B cell (primary cell): ENCODE results near the gene DLAT. TPM values are rescaled to one million over a fixed set of nuclear protein-coding genes. Genes with fewer than 3 reads are reported as not detected.
"Not testable (repeated sequence)": the region's sequence is repeated elsewhere in the genome, so short reads cannot be mapped to it uniquely, and the experiment has no call there.

Experiments used
- ATAC-seq: fragments of 200-7000 bp; cut with Tn5 transposase; one replicate; pipeline ENCODE4 v1.10.0; 2021; ENCODE audit warnings: low read depth, mild to moderate bottlenecking, moderate number of reproducible peaks, moderate library complexity
- CTCF ChIA-PET: fragments of 350-600 bp; sonication (Branson Sonifier 250); formaldehyde crosslinking; loops from one replicate; lab custom pipeline; 2021; ENCODE audit warnings: antibody characterized with exemption, inconsistent platforms; lab: Charles Lee
- POLR2A ChIA-PET: fragments of 350-600 bp; sonication (Branson Sonifier 250); formaldehyde crosslinking; loops from one replicate; lab custom pipeline; 2021; ENCODE audit warnings: antibody characterized with exemption; lab: Charles Lee
- DNase-seq: peaks from one replicate; pipeline ENCODE4 v3.0.0; 2013
- H2AFZ ChIP-seq: 2 replicates; pipeline ENCODE4 v1.6.1; 2012; ENCODE audit warnings: mild to moderate bottlenecking, low read depth, low read length; ENCODE audit not compliant: insufficient read depth, poor library complexity, severe bottlenecking
- H3K27ac ChIP-seq, 2 donors: 1 replicate in 1 of 2; 2 replicates in 1 of 2; pipeline ENCODE4 v1.5.1; 2012 to 2013; ENCODE audit warnings: low read length in 2 of 2, mild to moderate bottlenecking in 2 of 2, moderate library complexity in 1 of 2
- H3K27me3 ChIP-seq, 4 experiments: fragments of 200-600 bp in 1 of 4; sonication (generic) in 1 of 4; replicated peaks in 1 of 4; 1 replicate in 2 of 4; 2 replicates in 2 of 4; pipeline versions ENCODE4 v1.6.1 to v1.7.0; 2013 to 2016; ENCODE audit warnings: low read length in 3 of 4, mild to moderate bottlenecking in 2 of 4, mixed read lengths in 1 of 4, moderate library complexity in 1 of 4; ENCODE audit not compliant: insufficient read depth in 4 of 4, control insufficient read depth in 3 of 4; ENCODE audit errors: control extremely low read depth in 1 of 4
- H3K36me3 ChIP-seq, 2 experiments: replicated peaks in 1 of 2; 1 replicate in 1 of 2; 2 replicates in 1 of 2; pipeline versions ENCODE4 v1.6.1 to v1.7.1; 2013; ENCODE audit warnings: low read length in 1 of 2; ENCODE audit not compliant: insufficient read depth in 2 of 2, control insufficient read depth in 1 of 2; ENCODE audit errors: control extremely low read depth in 1 of 2, extremely low read depth in 1 of 2
- H3K4me1 ChIP-seq, 2 donors: fragments of 200-600 bp in 1 of 2; sonication (generic) in 1 of 2; 1 replicate in 1 of 2; 2 replicates in 1 of 2; pipeline versions ENCODE4 v1.5.1 to v1.6.1; 2013 to 2017; ENCODE audit warnings: low read length in 2 of 2; ENCODE audit not compliant: control insufficient read depth in 2 of 2, insufficient read depth in 2 of 2
- H3K4me2 ChIP-seq: replicated peaks from 2 replicates; pipeline ENCODE3; 2012; ENCODE audit warnings: mild to moderate bottlenecking, low read depth, low read length; ENCODE audit not compliant: poor library complexity, severe bottlenecking
- H3K4me3 ChIP-seq, 5 experiments: fragments of 200-600 bp in 1 of 5; sonication (generic) in 1 of 5; 1 replicate in 3 of 5; 2 replicates in 2 of 5; pipeline versions ENCODE4 v1.5.1 to v1.7.0; 2011 to 2016; ENCODE audit warnings: low read length in 4 of 5, mild to moderate bottlenecking in 4 of 5, low read depth in 2 of 5, control low read depth in 1 of 5, moderate library complexity in 1 of 5; ENCODE audit not compliant: insufficient read depth in 1 of 5; ENCODE audit errors: control extremely low read depth in 1 of 5, extremely low read depth in 1 of 5
- H3K79me2 ChIP-seq: fragments of 200-600 bp; sonication (generic); one replicate; pipeline ENCODE4 v1.6.0; 2016; ENCODE audit warnings: low read length; ENCODE audit not compliant: control insufficient read depth, insufficient read depth
- H3K9ac ChIP-seq: fragments of 200-600 bp; sonication (generic); 2 replicates; pipeline ENCODE4 v1.6.1; 2017; ENCODE audit warnings: mild to moderate bottlenecking, low read length, moderate library complexity
- H3K9me3 ChIP-seq, 3 donors: one replicate each; pipeline versions ENCODE4 v1.6.1 to v1.7.1; 2013; ENCODE audit warnings: low read length in 2 of 3; ENCODE audit not compliant: control insufficient read depth in 2 of 3, insufficient read depth in 1 of 3; ENCODE audit errors: control extremely low read depth in 1 of 3
- H4K20me1 ChIP-seq: 2 replicates; pipeline ENCODE4 v1.6.0; 2012; ENCODE audit warnings: mild to moderate bottlenecking, low read length; ENCODE audit not compliant: insufficient read depth, control insufficient read depth, poor library complexity, severe bottlenecking
- H3K27ac Mint-ChIP-seq: one replicate; pipeline ENCODE4 v1.8.0; 2021; ENCODE audit warnings: mixed read lengths
- H3K27me3 Mint-ChIP-seq: one replicate; pipeline ENCODE4 v1.8.0; 2021; ENCODE audit warnings: mixed read lengths
- H3K4me1 Mint-ChIP-seq: one replicate; pipeline ENCODE4 v1.8.0; 2021; ENCODE audit warnings: mixed read lengths
- H3K4me3 Mint-ChIP-seq: one replicate; pipeline ENCODE4 v1.8.0; 2021; ENCODE audit warnings: mixed read lengths
- H3K9me3 Mint-ChIP-seq: one replicate; pipeline ENCODE4 v1.8.0; 2022; ENCODE audit warnings: mixed read lengths; ENCODE audit not compliant: insufficient read depth
- CTCF ChIP-seq: fragments of 200-600 bp; IDR thresholded peaks from one replicate; pipeline ENCODE4 v1.8.0; 2022; ENCODE audit warnings: antibody characterized with exemption, mild to moderate bottlenecking
- WGBS: methylation state at CpG from one replicate; pipeline ENCODE4 v1.1.5; 2013; ENCODE audit warnings: missing lambda C conversion rate; ENCODE audit not compliant: insufficient coverage; 5-methylcytosine and 5-hydroxymethylcytosine counted together
- intact Hi-C: fragments of 100-400 bp; cut with micrococcal nuclease; formaldehyde crosslinking; loops from one replicate; pipeline ENCODE4 v1.10.0; 2022
- polyA plus RNA-seq: library from polyadenylated mRNA; depleted of rRNA; stranded (reverse); fragments of >200 nt; gene quantifications from 2 replicates; pipeline ENCODE4 v1.2.3, GENCODE V29; 2012
- total RNA-seq, 2 donors: library from RNA; stranded (reverse); fragments of 120-200 nt in 1 of 2; gene quantifications; 1 replicate in 1 of 2; 2 replicates in 1 of 2; pipeline versions ENCODE4 v1.2.3 to v1.2.4, GENCODE V29; 2013 to 2022

Gene DLAT
- total and polyA plus RNA-seq, 2 donors (not counting 1 experiment from before 2014, with no cell fraction given) = 8.9 to 19.8 TPM

DNA sequence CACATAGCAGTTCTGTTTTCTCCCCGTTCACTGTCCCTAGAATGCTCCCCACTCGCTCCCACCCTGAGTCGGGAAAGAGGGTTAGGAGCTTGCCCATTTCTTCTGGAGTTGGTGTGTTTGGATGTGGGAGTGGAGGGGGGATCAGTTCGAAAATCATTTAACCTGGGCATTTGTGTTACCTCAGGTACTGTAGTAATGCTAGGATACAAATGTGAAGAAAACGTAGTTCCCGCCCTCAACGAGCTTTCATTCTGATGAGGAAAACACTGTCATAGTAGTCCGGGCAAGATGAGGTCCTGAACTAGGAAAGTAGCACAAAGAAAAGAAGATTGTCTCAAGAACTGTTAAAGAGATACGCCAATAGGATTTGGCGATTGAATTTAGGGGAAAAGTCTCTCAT is 62.0 kb downstream of the DLAT start:
- 38% methylated on average over 7 of the region's 10 CpGs for whole genome bisulfite sequencing
- Histone ChIP-seq H3K79me2 (peaks cover 48% of the 10 kb centered on the region), H3K27ac (peak overlapping the region; percentile 77 to 91), H3K36me3 (peaks cover 3 to 56% of the 10 kb centered on the region in 2 experiments), H3K27me3 (no peaks in the 10 kb centered on the region), H3K9me3 (no peaks in the 10 kb centered on the region), H4K20me1 (no peaks in the 10 kb centered on the region), H3K4me1 (peaks cover 18 to 21% of the 10 kb centered on the region in 2 donors), H3K4me2 (peak overlapping the region; percentile 91), H3K4me3 (peak overlapping the region; percentile 73 to 100 (median 97)), H2AFZ (peak overlapping the region; percentile 91), H3K9ac (peak overlapping the region; percentile 93)
- peaks cover 42% of the 10 kb centered on the region for H3K4me1 Mint-ChIP-seq
- H3K27me3 Mint-ChIP-seq = no peaks in the 10 kb centered on the region
- H3K4me3 Mint-ChIP-seq = peak overlapping the region; percentile 89
- TF ChIP-seq CTCF = no peak
- peak; percentile 13 for DNase-seq
- no peak for ATAC-seq
- H3K9me3 Mint-ChIP-seq = no peaks in the 10 kb centered on the region
- peak overlapping the region; percentile 93 for H3K27ac Mint-ChIP-seq
- POLR2A ChIA-PET = interaction anchor here (0.6 to 1.1 kb wide), 4 partner anchors 14 to 216 kb away, joined by 3 to 7 read pairs (median 4); partner anchors contain the start of gene ALG9
- CTCF ChIA-PET = interaction anchor here (0.7 to 2.0 kb wide), 7 partner anchors 11 to 193 kb away, joined by 3 to 6 read pairs (median 4); no protein-coding TSS in a partner anchor
- intact Hi-C loops = loop anchor here (2.0 kb wide), 2 partner anchors 216 to 1686 kb away; partner anchors contain the start of genes ALG9 and ZW10

DNA sequence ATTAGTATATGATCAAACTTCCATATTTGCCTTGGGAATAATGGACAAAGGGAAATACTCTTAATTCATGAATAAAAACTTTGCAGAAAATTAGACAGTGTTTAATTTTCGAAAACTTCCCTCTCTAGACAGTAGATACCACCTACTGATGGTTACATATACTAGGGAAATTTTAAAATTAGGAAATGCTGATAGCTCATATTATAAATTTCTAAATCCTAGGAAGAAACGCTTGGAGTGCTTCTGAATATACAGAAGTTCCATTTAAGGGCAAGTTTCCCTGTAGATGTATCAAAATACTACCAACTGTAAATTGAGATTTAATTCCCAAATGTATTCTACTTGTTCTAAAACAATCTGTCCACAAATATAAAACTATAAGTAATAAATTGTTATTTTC is 70.1 kb downstream of the DLAT start:
- DNase-seq, H3K9ac ChIP-seq, H3K4me1 ChIP-seq, H4K20me1 ChIP-seq, H3K27ac Mint-ChIP-seq, POLR2A ChIA-PET, H3K4me2 ChIP-seq, H3K9me3 ChIP-seq, H2AFZ ChIP-seq, H3K9me3 Mint-ChIP-seq, H3K27me3 Mint-ChIP-seq, H3K4me3 Mint-ChIP-seq, H3K4me3 ChIP-seq, H3K4me1 Mint-ChIP-seq, H3K27me3 ChIP-seq, H3K27ac ChIP-seq, H3K79me2 ChIP-seq, intact Hi-C loops, ATAC-seq: not testable (repeated sequence)
- CTCF ChIA-PET = interaction anchor here (1.0 to 1.6 kb wide), 2 partner anchors 19 to 184 kb away, joined by 4 read pairs; no protein-coding TSS in a partner anchor
- H3K36me3 ChIP-seq = peaks cover 3 to 44% of the 10 kb centered on the region in 2 experiments
- no CpG with 5 or more reads among the region's 2 CpGs for WGBS
